HL-60 (cell line): ENCODE results near the gene THY1.

Experiments
- DNase-seq, 2 experiments: peaks; one replicate each; pipeline ENCODE4 v3.0.0-alpha.2; 2010 to 2020; ENCODE audit warnings: low read depth in 1 of 2, low spot score in 1 of 2
- H3K27ac ChIP-seq: fragments of 250-450 bp; sonication (Bioruptor Pico); replicated peaks from 2 replicates; pipeline ENCODE4 v1.5.1; 2020; ENCODE audit warnings: mild to moderate bottlenecking, moderate library complexity
- H3K27me3 ChIP-seq: fragments of 250-450 bp; sonication (Bioruptor Pico); 2 replicates; pipeline ENCODE4 v1.5.1; 2021; ENCODE audit warnings: mild to moderate bottlenecking, moderate library complexity; ENCODE audit not compliant: insufficient read depth, poor library complexity, severe bottlenecking
- H3K4me3 ChIP-seq: replicated peaks from 2 replicates; pipeline ENCODE4 v1.5.1; 2011; ENCODE audit warnings: mild to moderate bottlenecking, control low read depth, low read length; ENCODE audit not compliant: insufficient read depth
- CTCF ChIP-seq: IDR thresholded peaks from one replicate; pipeline ENCODE4 v1.5.1; 2011; ENCODE audit warnings: low read length, control low read depth, inconsistent platforms; ENCODE audit not compliant: insufficient read depth
- GABPA ChIP-seq: IDR thresholded peaks from 2 replicates; pipeline ENCODE4 v1.6.1; 2012; ENCODE audit warnings: low read depth
- POLR2AphosphoS5 ChIP-seq: IDR thresholded peaks from 2 replicates; pipeline ENCODE4 v1.6.1; 2012; ENCODE audit warnings: low read depth
- SPI1 ChIP-seq: IDR thresholded peaks from 2 replicates; pipeline ENCODE4 v1.6.1; 2012; ENCODE audit warnings: low read depth, mild to moderate bottlenecking, borderline replicate concordance
- TF ChIP-seq, protein P1 (sequence below): IDR thresholded peaks from 2 replicates; pipeline ENCODE4 v1.6.1; 2012; ENCODE audit warnings: low read depth; ENCODE audit not compliant: insufficient replicate concordance

Gene THY1

DNA sequence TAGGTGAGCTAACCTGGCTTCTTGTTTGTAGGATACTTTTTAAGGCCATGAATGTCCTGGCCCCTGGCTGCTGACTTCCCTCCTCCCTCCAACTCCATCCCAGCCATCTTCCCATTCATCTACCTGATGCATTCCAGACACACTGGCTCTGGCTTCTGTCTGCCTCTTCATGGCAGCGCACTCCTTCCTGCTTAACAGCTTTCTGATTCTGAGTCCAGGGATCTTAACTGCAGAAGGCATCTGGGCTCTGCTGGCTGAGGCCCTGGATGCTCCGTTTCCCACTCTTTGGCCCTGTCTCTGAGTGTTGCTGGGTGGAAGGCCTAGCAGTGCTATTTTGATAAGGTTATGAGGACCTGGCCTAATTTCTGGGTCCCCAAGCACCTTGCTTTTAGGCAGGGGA is 1.8 kb upstream of the THY1 start:
- Histone ChIP-seq H3K27me3 (peaks cover 33% of the 10 kb centered on the region), H3K27ac (no peak overlapping the region), H3K4me3 (no peak overlapping the region)
- no peak for DNase-seq
- no peak for TF ChIP-seq CTCF
- TF ChIP-seq, protein P1, sequence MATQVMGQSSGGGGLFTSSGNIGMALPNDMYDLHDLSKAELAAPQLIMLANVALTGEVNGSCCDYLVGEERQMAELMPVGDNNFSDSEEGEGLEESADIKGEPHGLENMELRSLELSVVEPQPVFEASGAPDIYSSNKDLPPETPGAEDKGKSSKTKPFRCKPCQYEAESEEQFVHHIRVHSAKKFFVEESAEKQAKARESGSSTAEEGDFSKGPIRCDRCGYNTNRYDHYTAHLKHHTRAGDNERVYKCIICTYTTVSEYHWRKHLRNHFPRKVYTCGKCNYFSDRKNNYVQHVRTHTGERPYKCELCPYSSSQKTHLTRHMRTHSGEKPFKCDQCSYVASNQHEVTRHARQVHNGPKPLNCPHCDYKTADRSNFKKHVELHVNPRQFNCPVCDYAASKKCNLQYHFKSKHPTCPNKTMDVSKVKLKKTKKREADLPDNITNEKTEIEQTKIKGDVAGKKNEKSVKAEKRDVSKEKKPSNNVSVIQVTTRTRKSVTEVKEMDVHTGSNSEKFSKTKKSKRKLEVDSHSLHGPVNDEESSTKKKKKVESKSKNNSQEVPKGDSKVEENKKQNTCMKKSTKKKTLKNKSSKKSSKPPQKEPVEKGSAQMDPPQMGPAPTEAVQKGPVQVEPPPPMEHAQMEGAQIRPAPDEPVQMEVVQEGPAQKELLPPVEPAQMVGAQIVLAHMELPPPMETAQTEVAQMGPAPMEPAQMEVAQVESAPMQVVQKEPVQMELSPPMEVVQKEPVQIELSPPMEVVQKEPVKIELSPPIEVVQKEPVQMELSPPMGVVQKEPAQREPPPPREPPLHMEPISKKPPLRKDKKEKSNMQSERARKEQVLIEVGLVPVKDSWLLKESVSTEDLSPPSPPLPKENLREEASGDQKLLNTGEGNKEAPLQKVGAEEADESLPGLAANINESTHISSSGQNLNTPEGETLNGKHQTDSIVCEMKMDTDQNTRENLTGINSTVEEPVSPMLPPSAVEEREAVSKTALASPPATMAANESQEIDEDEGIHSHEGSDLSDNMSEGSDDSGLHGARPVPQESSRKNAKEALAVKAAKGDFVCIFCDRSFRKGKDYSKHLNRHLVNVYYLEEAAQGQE, result no peak
- TF ChIP-seq GABPA, result no peak
- no peak for TF ChIP-seq POLR2AphosphoS5
- TF ChIP-seq SPI1, result no peak

DNA sequence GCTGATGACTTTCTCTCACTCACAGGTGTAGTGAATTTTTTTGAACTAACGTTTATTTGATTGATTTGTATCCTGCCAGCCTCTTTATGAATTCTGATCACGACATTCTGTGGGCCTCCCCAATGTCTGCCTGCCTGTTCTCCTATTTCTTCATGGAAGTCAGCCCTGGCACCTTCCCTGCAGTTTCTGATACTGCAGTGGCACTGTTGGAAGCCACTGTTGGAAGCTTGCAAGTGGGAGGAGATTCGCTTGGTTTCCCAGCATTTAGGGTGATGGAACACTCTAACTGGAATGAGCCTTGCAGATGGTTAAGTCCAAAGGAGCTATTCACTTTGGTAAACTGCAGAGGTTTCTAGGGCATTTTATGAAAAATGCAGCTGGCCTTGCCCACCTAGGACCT is 1.3 kb upstream of the THY1 start:
- no peak for DNase-seq
- H3K27ac ChIP-seq, result no peak overlapping the region
- TF ChIP-seq SPI1, result no peak
- TF ChIP-seq CTCF, result no peak
- TF ChIP-seq POLR2AphosphoS5, result no peak
- TF ChIP-seq GABPA, result no peak
- TF ChIP-seq, protein P1, result no peak
- H3K27me3 ChIP-seq, result peaks cover 33% of the 10 kb centered on the region
- H3K4me3 ChIP-seq, result no peak overlapping the region

GRCh38 chr11:119423509-119424254 is 710 bp upstream of the THY1 start:
- Histone ChIP-seq H3K27ac (no peak overlapping the region), H3K27me3 (peaks cover 33% of the 10 kb centered on the region), H3K4me3 (no peak overlapping the region)
- TF ChIP-seq CTCF (no peak), POLR2AphosphoS5 (no peak)
- no peak for DNase-seq
